ENCODE results near the gene POLR1C. TPM values are rescaled to one million over a fixed set of nuclear protein-coding genes. Genes with fewer than 3 reads are reported as not detected.
"Not testable (repeated sequence)": the region's sequence is repeated elsewhere in the genome, so short reads cannot be mapped to it uniquely, and the experiment has no call there.

The POLR1C gene
- total RNA-seq, 1 donor from 2014 or later, result 28.5 TPM

- ATAC-seq, result no peak
- peaks cover 86% of the 10 kb centered on the region for H3K36me3 ChIP-seq
- intact Hi-C loops (cut with DNase I), result no loop called here
- no peak overlapping the region for H3K4me3 ChIP-seq
- no peaks in the 10 kb centered on the region for H3K27me3 ChIP-seq
- TF ChIP-seq CTCF (IDR thresholded peaks at IDR 0.05), result no peak
- no peak overlapping the region for H3K27ac ChIP-seq
- no peak for DNase-seq
- no peaks in the 10 kb centered on the region for H3K9me3 ChIP-seq
- H3K4me1 ChIP-seq, result peaks cover 12% of the 10 kb centered on the region
Observed at GRCh38 chr6:43522547-43523261, 5.8 kb downstream of the POLR1C start.

GRCh38 chr6:43523284-43523683 is 6.4 kb downstream of the POLR1C start:
- Histone ChIP-seq H3K9me3 (no peaks in the 10 kb centered on the region), H3K4me3 (no peak overlapping the region), H3K27me3 (no peaks in the 10 kb centered on the region), H3K4me1 (peaks cover 6% of the 10 kb centered on the region), H3K36me3 (peaks cover 92% of the 10 kb centered on the region), H3K27ac (no peak overlapping the region)
- no peak for TF ChIP-seq CTCF (IDR thresholded peaks at IDR 0.05)
- intact Hi-C loops (cut with DNase I), result no loop called here
- DNase-seq (no peak), ATAC-seq (no peak)

GRCh38 chr6:43524483-43524961 is 7.6 kb downstream of the POLR1C start:
- Histone ChIP-seq H3K4me3 (no peak overlapping the region), H3K4me1 (no peaks in the 10 kb centered on the region), H3K9me3 (no peaks in the 10 kb centered on the region), H3K27ac (no peak overlapping the region), H3K27me3 (no peaks in the 10 kb centered on the region), H3K36me3 (peaks cover 100% of the 10 kb centered on the region)
- no peak for TF ChIP-seq CTCF (IDR thresholded peaks at IDR 0.05)
- peak; percentile 56 for ATAC-seq
- no peak for DNase-seq
- intact Hi-C loops (cut with DNase I), result no loop called here

- Histone ChIP-seq H3K4me1 (no peaks in the 10 kb centered on the region), H3K27me3 (no peaks in the 10 kb centered on the region), H3K4me3 (no peak overlapping the region), H3K36me3 (peaks cover 58% of the 10 kb centered on the region), H3K9me3 (no peaks in the 10 kb centered on the region), H3K27ac (no peak overlapping the region)
- TF ChIP-seq CTCF (IDR thresholded peaks at IDR 0.05), result no peak
- ATAC-seq (no peak), DNase-seq (no peak)
- intact Hi-C loops (cut with DNase I), result no loop called here
Observed at GRCh38 chr6:43532201-43532600, 15.3 kb downstream of the POLR1C start.

- H3K9me3 ChIP-seq; H3K27ac ChIP-seq; intact Hi-C loops (cut with DNase I); H3K27me3 ChIP-seq; ATAC-seq; H3K4me1 ChIP-seq; H3K4me3 ChIP-seq; DNase-seq: not testable (repeated sequence)
- peaks cover 50% of the 10 kb centered on the region for H3K36me3 ChIP-seq
Observed at GRCh38 chr6:43538986-43539385, 22.1 kb downstream of the POLR1C start.

- H3K9me3 ChIP-seq; DNase-seq; ATAC-seq; H3K4me3 ChIP-seq; H3K27ac ChIP-seq; H3K4me1 ChIP-seq; intact Hi-C loops (cut with DNase I); H3K27me3 ChIP-seq: not testable (repeated sequence)
- peaks cover 50% of the 10 kb centered on the region for H3K36me3 ChIP-seq
Observed at GRCh38 chr6:43539409-43539808, 22.5 kb downstream of the POLR1C start.

Measured in upper lobe of right lung (tissue), 1 donor.